HG02884 (cell line): ENCODE measurements around the gene TRABD2B.

Experiments used
- ATAC-seq: cut with Tn5 transposase; IDR thresholded peaks from one replicate; pipeline ENCODE4 v1.9.1; 2021; ENCODE audit warnings: mild to moderate bottlenecking, moderate library complexity; ENCODE audit not compliant: unreplicated experiment

The TRABD2B gene

GRCh38 chr1:47914218-47914938, 82.8 kb downstream of the TRABD2B start:
- ATAC-seq: no peak

- no peak for ATAC-seq
Measured at GRCh38 chr1:47913225-47913823, 83.9 kb downstream of the TRABD2B start.

- ATAC-seq: no peak
Measured at GRCh38 chr1:47912756-47913155, 84.4 kb downstream of the TRABD2B start.

GRCh38 chr1:47911892-47912291, 85.3 kb downstream of the TRABD2B start:
- no peak for ATAC-seq

GRCh38 chr1:47911424-47911823, 85.8 kb downstream of the TRABD2B start:
- no peak for ATAC-seq

- no peak for ATAC-seq
Measured at GRCh38 chr1:47908258-47908657, 88.9 kb downstream of the TRABD2B start.

GRCh38 chr1:47907177-47907528, 90.0 kb downstream of the TRABD2B start:
- no peak for ATAC-seq

- ATAC-seq: no peak
Measured at GRCh38 chr1:47906527-47907176, 90.5 kb downstream of the TRABD2B start.

- no peak for ATAC-seq
Measured at GRCh38 chr1:47906009-47906432, 91.2 kb downstream of the TRABD2B start.

- no peak for ATAC-seq
Measured at GRCh38 chr1:47903723-47904122, 93.5 kb downstream of the TRABD2B start.

GRCh38 chr1:47901001-47901575, 96.1 kb downstream of the TRABD2B start:
- no peak for ATAC-seq

- ATAC-seq: no peak
Measured at GRCh38 chr1:47898133-47898845, 98.9 kb downstream of the TRABD2B start.

- ATAC-seq: no peak
Measured at GRCh38 chr1:47895279-47896125, 101.7 kb downstream of the TRABD2B start.

- ATAC-seq: no peak
Measured at GRCh38 chr1:47894410-47895278, 102.5 kb downstream of the TRABD2B start.

GRCh38 chr1:47893412-47893811, 103.8 kb downstream of the TRABD2B start:
- ATAC-seq: no peak

- ATAC-seq: no peak
Measured at GRCh38 chr1:47890779-47891178, 106.4 kb downstream of the TRABD2B start.

GRCh38 chr1:47888294-47888629, 108.9 kb downstream of the TRABD2B start:
- no peak for ATAC-seq

GRCh38 chr1:47887475-47888293, 109.5 kb downstream of the TRABD2B start:
- ATAC-seq: no peak

- no peak for ATAC-seq
Measured at GRCh38 chr1:47887060-47887459, 110.1 kb downstream of the TRABD2B start.
